ENCODE measurements around the gene KCNK3.

KCNK3 gene

DNA sequence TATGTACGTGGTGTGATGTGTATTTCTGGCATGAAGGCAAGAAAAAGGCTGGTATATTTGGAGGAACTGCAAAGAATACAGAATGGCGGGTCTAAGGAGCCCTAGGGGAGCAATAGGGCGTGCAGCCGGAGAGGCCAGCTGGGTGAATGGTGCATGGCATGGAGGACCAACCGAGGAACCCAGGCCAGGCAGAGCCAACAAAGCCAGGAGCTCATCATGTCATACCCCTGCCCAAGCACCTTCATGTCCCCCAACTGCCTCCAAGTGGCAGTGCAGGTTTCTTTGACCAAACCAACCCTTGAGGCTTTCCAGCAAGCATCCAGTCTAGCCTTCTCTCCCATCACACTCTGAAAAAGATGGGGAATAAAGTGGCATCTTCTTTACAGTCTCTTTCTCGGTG, 8.9 kb upstream of the KCNK3 start:
- H3K4me3 ChIP-seq (ENCODE audit: low read length): no peak overlapping the region

DNA sequence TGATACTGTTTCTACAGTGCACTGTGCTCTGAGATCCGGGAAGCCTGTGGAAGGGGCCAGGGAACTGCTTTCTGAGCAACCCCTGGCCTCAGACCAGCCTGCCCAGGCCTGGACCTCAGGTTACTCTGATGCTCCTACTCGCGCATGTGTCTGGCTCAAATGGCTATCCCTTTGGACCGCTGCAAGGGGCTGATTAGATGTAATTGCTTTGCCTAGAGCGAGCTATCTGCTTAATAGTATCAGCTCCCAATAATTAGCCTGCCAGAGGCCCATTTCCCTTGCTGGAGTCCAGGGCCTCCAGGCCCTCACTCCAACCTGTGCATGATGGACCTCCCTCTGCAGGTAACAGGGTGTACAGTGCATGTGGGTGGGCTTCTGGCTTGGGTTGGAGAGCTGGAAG, 7.2 kb upstream of the KCNK3 start:
- DNase-seq (ENCODE audit: low read depth, low spot score): no peak
- no peak overlapping the region for H3K4me3 ChIP-seq (ENCODE audit: low read length)

More for the DNA sequence above, 8.9 kb upstream of the KCNK3 start:
- DNase-seq (ENCODE audit: low read depth, low spot score): no peak

DNA sequence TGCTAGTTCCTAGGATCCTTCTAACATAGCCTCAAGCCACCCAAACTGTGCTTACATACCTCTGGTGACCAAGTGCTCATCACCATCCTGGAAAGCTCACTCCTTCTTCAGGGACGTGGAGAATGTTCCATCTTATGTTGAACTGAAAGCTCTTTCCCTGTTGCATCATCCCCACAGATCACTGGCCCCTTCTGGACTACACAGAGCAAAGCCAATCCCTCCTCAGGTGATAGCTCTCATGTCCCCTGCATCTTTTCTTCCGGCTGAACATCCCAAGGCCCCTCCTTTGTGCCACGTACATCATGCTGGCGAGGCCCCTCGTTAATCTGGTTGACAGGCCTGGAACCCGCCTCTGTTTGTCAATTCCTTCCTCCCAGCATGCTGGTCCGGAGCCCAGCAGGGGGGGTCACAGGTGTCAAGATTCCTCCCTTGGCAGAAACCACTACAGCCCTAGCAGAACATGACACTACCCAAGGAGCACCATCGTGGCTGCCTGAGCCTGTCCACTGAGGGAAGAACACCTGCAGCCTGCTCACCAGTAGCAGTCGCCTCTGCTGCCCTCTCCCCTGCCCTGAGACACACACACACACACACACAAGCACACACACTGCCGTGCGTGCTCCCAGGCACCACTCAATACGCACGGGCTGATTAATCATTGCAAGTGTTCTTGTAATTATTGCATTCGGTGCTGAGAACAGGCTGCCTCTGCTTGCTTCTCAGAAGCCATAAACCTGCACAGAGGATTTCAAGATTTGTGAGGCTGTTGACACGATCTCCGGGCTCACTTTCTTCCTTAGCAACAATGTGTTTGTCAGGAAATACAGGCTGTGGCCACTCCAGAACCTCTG, 6.3 kb upstream of the KCNK3 start:
- H3K4me3 ChIP-seq (ENCODE audit: low read length): no peak overlapping the region
- no peak for DNase-seq (ENCODE audit: low read depth, low spot score)

DNA sequence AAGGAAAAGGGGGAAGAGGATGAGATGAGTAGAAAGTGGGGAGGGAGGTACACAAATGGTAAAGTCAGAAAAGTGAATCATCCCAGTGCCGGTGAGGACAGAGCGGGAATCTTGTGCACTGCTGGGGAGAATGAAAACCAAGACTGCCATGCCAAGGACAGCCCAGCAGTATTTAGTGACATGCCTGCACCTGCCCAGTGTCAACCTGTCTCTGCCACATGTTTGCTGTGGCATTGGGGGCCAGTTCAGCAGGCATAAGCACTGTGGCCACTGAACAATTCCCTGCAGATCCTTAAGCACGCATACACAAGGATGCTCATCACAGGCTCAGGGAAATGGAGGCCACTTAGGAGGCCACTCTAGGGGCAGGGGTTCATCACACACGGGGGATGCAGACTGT, 5.2 kb upstream of the KCNK3 start:
- no peak for DNase-seq (ENCODE audit: low read depth, low spot score)
- H3K4me3 ChIP-seq (ENCODE audit: low read length): no peak overlapping the region

DNA sequence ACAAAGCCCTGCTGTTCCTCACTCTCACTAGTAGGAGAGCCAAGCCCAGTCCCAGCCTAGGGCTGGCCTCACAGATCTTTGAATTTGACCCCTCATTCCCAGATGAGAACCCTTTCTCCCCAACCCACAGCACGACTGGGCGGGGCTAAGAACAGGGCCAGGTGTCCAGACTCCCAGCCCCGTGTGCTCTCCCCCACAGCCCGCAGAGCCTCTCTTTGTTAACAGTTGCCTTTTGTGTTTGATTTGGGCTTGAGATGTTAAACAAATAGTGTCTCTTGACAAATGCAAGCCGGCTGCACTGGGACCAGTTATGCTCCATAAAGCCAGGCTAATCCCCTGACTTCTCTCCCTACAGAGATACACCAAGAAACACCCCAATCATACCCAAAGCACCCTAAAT, 4.7 kb upstream of the KCNK3 start:
- no peak overlapping the region for H3K4me3 ChIP-seq (ENCODE audit: low read length)
- DNase-seq (ENCODE audit: low read depth, low spot score): no peak

DNA sequence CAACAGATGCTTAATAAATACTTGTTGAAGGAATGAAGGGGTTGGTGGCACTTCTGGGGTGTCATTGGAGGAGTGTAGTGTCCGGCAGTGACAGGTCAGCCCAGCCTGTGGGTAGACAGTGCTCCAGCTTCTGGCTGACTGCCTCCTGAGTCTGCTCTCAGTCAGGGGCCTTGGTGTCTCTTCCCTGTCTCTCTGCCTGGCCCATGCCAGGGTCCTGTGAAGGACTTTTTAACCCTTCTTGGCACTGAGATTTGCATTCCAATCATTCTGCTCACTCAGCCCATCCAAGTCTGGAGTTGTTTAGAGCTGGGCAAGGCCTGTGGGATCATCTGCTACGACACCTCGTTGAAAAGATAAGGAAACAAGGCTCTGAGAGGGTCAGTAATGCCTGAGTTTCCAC, 1.4 kb upstream of the KCNK3 start:
- H3K4me3 ChIP-seq (ENCODE audit: low read length): no peak overlapping the region
- DNase-seq (ENCODE audit: low read depth, low spot score): no peak

DNA sequence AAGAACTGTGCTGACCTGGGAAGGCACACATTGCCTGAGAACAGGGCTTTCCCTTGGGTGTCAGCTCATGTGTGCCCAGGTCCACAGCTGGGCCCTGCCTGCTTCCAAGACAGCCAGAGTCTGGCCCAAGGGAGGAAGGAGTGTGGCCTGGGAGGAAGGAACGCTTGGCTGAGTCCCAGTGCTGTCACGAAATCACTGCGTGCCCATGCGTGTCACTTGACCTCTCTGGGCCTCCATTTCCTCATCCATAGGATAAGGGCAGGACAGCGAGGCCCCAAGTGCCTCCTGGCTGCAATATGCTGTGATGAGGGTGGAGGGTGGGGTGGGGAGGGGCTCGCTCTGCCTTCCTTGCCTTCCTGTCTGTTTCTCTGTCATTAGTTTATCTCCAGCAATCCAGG, 642 bp upstream of the KCNK3 start:
- no peak for DNase-seq (ENCODE audit: low read depth, low spot score)
- H3K4me3 ChIP-seq (ENCODE audit: low read length): no peak overlapping the region

DNA sequence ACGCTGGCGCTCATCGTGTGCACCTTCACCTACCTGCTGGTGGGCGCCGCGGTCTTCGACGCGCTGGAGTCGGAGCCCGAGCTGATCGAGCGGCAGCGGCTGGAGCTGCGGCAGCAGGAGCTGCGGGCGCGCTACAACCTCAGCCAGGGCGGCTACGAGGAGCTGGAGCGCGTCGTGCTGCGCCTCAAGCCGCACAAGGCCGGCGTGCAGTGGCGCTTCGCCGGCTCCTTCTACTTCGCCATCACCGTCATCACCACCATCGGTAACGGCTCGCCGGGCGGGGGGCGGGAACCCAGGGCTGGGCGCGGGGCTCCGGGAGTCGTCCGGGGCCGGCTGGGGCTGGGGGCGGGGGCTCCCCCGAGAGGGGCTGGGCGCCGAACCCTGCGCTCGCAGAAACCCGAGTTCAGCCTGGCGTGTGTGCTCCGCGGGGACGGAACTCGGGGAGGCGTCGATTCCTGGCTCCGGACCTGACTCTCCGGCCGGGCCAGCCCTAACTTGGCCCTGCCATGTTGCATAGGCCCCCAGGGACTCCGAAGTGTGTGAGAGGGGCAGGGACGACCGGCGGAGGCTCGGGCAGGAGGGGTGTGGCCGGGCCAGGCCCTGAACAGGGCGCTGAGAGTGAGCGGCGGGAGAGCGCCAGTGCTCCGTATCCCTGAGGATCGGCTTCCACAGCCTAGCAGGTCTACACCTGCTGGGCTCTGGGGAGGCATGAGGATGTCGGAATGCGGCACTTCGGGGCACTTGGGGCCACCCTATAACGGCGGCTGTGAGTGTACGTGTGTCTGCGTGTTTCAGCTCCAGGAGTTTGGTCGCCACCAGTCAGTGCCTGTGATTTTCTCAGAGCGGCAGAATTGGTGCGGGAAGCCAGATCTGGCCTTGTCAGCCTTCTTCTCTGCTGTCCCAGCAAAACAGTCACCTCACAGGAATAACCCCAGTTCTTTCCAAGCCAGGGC, 651 bp downstream of the KCNK3 start:
- DNase-seq (ENCODE audit: low read depth, low spot score): no peak
- no peak overlapping the region for H3K4me3 ChIP-seq (ENCODE audit: low read length)

DNA sequence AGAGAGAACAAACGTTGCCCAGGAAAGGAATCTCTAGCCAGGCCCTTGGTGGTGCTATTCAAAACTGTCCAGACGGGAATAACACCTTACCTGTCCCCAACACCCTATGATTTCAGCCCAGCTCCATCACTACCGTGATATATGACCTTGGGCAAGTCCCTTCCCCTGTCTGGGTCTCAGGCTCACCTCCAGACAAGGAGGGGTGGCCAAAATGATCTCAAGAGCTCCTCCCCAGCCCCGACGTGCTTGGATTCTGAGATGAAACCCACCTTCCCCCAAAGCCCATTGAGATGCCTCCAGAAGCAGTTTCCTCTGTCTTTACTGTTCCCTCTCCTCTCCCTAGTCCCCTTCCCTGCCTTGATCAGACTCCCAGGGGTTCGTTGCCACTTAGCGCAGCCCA, 1.5 kb downstream of the KCNK3 start:
- H3K4me3 ChIP-seq (ENCODE audit: low read length): no peak overlapping the region
- DNase-seq (ENCODE audit: low read depth, low spot score): no peak

DNA sequence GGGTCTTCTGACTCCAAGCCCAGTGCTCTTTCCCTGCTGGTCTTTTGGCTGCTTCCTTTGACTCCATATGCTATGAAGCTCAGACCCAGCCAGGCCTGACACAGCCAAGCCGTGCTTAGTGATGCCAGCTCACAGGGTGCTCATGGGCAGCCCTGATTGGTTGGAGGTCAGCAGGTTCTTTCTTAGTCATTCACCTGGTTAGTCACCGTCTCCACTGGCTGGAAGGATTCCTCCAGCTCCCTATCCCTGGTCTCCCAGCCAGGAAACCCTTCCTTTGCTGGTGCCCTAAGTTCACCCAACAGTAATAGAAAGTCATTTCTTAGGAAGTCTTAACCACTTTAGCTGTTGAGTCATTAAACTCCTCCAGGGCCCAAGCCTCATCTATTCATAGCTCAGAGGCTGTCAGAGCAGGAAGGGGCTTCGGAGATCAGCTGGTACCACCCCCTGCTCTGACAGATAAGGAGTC, 3.9 kb downstream of the KCNK3 start:
- no peak overlapping the region for H3K4me3 ChIP-seq (ENCODE audit: low read length)
- DNase-seq (ENCODE audit: low read depth, low spot score): no peak

DNA sequence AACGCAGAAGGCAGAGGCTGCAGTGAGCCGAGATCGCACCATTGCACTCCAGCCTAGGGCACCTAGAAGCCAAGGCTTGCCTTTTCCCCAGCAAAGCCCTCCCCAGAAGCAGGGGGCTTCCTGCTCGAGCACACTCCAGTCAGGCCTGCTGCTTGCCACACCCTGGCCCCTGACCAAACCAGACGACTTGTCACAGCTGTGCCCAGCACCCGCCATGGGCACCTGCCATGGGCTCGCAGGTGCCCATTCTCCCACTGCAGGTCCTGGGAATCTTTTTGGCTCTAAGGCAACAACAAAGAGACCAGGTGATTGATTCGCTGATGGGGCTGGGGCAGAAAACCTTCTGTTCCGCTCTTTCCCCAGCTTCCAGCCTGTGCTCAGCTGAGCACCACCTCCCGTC, 4.9 kb downstream of the KCNK3 start:
- no peak overlapping the region for H3K4me3 ChIP-seq (ENCODE audit: low read length)
- no peak for DNase-seq (ENCODE audit: low read depth, low spot score)

DNA sequence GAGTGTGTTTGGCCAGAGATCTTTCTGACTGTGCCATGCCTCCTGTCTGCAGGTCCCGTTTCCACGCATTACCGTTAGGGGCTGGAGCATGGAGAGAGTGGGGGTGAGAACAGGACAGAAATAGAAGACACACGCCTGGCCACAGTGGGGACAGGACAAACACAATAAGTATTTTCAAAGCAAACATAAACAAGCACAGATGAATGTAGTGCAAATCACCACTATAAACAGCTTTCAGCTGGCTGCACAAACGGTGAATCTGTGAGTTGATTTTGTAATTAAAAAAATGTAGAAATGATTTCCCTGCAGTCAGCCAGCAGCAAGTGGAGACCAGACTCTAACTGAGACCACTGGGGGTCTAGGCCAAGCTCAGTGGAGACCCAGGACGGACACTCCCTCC, 6.8 kb downstream of the KCNK3 start:
- no peak for DNase-seq (ENCODE audit: low read depth, low spot score)

DNA sequence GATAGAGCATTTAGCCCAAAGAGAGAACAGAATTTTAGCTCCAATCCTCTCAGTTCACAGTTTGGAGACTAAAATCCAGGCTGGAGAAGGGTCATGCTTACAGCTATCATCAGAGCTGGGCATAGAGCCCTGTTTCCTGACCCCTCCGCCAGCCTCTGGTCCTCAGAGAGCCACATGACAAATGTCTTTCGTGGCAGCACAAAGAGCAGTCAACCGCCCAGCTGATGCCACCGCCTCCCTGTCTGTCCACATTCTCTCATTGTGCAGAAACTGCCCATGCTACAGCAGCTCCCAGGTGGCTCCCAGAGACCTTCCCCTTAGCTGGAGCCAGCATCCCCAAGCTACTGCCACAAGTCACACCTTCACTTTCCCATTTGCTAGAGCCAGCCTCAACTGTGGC, 7.6 kb downstream of the KCNK3 start:
- no peak for DNase-seq (ENCODE audit: low read depth, low spot score)
- H3K4me3 ChIP-seq (ENCODE audit: low read length): no peak overlapping the region

More for the DNA sequence above, 6.8 kb downstream of the KCNK3 start:
- H3K4me3 ChIP-seq (ENCODE audit: low read length): no peak overlapping the region

DNA sequence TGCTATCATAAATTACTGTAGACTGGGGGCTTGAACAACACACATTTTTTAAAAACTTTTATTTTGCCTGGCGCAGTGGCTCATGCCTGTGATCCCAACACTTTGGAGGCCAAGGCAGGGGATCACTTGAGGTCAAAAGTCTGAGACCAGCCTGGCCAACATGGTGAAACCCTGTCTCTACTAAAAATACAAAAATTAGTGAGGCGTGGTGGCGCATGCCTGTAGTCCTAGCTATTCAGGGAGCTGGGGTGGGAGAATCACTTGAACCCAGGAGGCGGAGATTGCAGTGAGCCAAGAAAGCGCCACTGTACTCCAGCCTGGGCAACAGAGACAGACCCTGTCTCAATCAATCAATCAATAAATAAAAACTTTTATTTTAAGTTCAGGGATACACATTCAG, 9.1 kb downstream of the KCNK3 start:
- no peak overlapping the region for H3K4me3 ChIP-seq (ENCODE audit: low read length)
- DNase-seq (ENCODE audit: low read depth, low spot score): no peak

DNA sequence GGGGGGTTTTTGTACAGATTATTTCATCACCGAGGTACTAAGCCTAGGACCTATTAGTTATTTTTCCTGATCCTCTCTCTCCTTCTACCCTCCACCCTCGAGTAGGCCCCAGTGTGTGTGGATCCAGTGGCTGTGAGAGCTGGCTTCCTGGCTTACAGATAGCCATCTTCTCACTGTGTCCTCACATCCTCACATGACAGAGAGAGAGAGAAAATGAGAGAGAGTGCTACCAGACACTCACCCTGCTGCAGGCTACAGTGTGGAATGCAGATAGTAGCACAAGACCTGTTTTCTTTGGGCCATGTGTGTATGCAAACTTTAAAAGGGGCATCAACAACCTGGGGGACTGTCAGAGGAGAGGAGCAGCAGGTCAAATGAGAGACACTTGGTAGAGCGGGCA, 9.5 kb downstream of the KCNK3 start:
- no peak for DNase-seq (ENCODE audit: low read depth, low spot score)
- no peak overlapping the region for H3K4me3 ChIP-seq (ENCODE audit: low read length)

DNA sequence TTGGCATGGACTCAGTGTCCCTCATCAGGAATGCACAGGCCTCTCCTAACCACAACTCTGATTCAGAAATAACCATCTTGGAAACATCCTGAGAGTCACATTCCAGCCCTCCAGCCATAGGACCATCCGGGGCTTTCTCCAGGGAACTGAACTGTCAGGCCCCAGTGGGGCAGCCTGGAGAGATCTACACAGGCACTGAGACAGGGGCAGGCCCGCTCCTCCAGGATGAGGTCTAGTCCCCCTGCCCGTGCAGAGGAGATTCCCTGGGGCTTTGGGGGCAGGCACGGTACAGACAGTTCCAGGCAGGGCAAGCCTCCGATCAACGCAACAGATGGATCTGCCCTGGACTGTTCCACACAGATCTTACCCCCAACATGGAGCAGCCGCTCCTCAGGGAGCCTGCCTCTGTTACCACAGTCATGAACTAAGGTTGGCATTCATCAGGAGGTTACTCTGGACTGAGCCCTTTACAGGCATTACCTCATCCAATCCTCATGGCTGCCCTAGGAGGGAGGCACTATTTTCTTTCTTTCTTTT, 12.0 kb downstream of the KCNK3 start:
- H3K4me3 ChIP-seq (ENCODE audit: low read length): no peak overlapping the region
- no peak for DNase-seq (ENCODE audit: low read depth, low spot score)

DNA sequence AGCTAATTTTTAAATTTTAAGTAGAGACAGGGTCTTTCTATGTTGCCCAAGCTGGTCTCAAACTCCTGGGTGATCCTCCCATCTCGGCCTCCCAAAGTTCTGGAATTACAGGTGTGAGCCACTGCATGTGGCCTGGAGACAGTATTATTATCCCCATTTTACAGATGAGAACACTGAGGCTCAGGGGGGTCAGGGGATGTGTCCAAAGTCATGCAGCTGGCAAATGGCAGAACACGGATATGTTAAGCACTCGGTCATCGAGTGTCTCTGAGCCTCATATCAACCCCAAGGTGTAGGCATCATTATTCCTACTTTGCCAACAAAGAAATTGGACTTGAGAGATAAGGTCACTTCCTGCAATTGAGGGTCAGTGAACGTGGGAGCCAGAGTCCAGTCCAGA, 12.6 kb downstream of the KCNK3 start:
- no peak for DNase-seq (ENCODE audit: low read depth, low spot score)
- H3K4me3 ChIP-seq (ENCODE audit: low read length): no peak overlapping the region

DNA sequence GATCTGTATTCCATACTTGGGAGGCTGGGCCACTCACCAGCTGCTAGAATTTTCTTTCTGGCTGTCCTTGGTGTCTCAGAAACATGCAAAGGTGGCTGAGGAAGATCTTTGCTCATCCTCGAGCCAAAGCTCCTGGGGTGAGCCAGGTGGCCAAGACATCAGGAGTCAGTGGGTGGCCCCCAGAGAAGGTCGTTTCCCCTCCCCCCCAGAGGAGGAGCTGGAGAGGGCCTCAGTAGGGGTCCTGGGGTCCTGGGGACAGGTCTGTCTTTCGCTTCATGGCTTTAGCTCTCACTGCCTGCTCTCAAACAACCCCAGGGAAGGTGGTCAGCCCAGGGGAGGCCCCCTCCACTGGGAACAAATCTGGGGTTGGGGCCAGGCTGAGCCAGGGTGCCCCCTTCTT, 13.6 kb downstream of the KCNK3 start:
- no peak overlapping the region for H3K4me3 ChIP-seq (ENCODE audit: low read length)
- DNase-seq (ENCODE audit: low read depth, low spot score): no peak

DNA sequence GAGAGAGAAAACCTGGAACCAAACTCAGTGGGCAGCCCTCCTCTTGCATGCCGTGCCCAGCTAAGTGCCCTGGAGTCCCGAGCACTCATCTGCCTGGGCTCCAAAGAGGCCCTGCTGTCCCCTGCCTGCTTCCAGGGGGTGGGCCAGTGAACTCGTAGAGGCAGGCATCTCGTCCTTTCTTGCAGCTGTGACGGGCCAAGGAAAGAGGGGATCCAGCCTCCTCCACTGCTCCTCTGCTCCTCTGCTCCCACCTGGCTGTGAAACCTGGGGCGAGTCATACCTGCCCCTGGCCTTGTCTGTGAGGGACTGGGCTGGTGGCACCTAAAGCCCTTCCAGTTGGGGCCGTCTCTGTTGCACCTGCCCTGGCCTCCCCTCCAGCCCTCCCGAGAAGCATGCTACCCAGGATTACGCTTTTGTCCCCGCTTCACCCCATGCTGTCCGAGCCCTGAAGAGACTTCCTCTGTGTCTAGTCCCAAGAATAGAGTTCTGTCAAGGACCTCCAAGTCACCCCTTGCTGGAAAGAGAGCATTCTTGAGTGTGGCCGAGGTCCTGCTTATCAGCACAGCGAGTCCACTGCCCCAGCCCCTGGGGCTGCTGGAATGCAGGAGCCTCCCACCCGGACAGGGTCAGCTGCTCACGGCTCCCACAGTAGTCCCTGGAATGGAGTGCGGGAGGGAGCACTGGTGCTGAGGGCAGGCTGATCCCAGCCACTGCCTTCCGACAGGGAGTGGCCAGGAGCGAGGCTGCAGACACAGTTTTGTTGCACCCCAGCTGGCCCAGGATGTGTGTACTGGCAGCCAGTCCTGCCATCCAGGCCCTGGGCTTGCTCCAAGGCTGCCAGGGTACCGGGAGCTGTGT, 14.3 kb downstream of the KCNK3 start:
- no peak overlapping the region for H3K4me3 ChIP-seq (ENCODE audit: low read length)
- no peak for DNase-seq (ENCODE audit: low read depth, low spot score)

All from Jurkat, Clone E6-1 (cell line).